Activated CD4-positive, alpha-beta T cell treated with anti-CD3 and anti-CD28 coated beads, Interleukin-2, amount 50 U/mL, for 48 hours (primary cell): ENCODE results near the gene TGM2.

Experiments
- DNase-seq, 2 experiments: peaks; one replicate each; pipeline ENCODE4 v3.0.0-alpha.2; 2020

TGM2 gene

GRCh38 chr20:38173237-38174156 lies 8.4 kb upstream of the TGM2 start:
- no peak for DNase-seq

- no peak for DNase-seq
These were observed 7.3 kb upstream of the TGM2 start for GRCh38 chr20:38172408-38172807.

DNA sequence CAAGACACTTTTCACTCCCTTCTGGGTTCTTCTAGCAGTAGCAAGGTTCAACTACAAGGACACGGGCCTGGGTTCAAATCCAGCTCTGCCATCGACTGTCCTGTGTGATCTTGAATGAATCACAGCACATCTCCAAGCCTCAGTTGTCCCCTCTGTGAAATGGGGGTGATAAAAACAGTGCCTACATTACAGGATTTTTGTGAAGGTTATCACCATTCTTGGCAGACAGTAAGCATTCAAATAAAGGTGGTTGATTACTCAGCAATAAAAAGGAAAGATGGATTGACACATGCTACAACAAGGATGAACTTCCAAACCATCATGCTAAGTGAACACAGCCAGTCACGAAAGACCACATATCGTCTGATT lies 6.6 kb upstream of the TGM2 start:
- no peak for DNase-seq

DNA sequence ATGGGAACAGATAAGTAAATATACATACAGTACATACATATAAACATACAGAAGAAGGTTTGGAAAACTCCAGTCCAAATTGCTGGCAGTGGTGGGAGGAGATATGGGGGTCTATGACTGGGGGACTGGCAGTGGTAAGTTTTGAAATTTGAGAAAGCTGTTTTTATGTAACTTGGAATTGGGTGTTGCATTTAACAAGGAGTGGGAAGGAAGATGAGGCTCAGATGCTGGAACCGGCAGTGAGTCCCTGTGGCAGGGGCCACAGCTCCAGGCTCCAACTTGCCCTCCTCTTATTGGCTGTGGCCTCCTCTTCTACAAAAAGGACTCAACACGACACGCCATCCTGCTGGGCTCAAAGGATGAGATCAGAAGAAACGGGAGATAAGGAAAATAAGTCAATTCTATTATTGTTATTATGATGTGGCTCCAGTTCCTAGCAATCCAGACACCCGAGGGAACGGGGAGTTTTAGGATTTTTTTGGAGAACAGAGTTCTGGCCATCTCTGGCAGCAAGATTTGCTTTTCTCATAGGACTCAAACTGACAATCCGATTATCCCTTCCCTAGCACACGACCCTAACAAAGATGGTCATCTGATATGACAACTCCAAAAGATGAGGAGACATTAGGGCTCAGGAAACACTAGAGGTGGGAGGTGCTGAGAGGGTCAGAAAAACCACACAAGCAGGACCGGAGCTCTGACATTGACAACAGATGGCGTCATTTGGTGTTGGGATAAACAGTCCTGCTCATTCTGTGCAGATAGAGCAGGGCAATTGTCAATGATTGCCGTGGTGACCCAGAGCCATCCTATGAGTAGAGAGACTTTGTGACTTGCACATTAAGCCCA lies 6.0 kb upstream of the TGM2 start:
- no peak for DNase-seq

DNA sequence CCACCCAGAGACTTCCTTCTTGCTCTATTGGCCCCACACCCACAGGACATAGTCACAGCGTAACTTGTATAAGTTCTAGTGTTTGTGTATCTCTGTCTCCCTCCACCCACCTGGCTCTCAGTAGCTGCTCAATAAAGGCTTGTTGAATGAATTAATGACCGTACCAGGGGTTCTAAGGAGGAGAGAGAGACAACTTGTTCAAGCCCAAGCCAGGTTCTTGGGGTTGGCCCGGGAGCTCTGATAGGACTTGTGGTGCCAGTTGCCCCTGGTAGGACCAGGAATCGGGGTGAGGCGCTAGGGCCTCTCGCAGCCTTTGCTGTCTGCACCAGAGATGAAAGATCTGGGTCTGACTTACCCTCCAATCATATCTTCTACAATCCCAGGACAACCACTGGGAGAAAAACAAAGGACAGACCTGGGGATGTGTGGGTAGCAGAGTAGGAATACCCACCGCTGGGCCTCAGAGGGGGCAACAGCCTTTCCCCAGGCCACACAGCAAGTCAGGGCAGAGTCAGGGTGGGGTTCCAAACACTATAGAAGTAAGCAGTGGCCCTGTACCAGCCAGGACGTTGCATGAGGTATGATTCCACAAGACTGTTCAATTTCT lies 5.3 kb upstream of the TGM2 start:
- DNase-seq, result no peak

GRCh38 chr20:38169636-38170193 lies 4.6 kb upstream of the TGM2 start:
- DNase-seq, result no peak

DNA sequence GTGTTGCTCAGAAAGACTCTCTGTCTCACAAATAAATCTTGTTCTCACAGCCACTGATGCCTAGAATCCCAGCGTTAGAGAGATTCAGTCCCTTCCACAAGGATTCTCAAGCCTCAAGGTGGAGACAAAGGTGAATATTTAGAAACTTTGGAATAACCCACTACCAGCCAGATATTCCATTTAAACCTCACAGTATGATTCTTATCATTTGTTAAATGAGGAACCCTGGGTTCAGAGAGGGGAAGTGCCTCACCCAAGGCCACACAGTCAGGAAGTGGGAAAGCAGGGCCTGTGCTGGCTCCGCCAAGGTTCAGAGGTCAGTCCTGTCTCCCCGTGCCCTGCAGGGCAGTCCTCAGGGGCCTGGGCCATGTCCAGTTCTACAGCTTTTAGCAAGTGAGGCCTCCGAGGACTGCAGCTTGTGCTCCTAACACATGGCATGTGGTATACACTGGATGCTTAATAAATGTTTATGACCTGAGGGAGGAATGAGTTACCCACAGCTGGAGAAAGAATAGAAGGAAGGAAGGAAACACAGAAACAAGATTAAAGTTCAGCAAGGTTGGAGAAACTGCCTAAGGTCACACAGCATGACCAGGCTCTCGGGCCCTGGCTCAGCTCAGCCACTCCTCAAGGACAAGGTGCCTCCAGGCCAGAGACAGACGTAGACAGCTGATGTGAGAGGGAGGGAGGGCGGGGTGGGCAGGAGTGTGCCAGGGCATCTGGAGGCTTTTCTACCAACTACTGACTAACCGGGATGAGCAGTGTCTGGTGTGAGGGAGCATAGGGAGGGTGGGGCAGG lies 3.9 kb upstream of the TGM2 start:
- no peak for DNase-seq

- no peak for DNase-seq
These were observed 3.0 kb upstream of the TGM2 start for GRCh38 chr20:38167851-38168760.

DNA sequence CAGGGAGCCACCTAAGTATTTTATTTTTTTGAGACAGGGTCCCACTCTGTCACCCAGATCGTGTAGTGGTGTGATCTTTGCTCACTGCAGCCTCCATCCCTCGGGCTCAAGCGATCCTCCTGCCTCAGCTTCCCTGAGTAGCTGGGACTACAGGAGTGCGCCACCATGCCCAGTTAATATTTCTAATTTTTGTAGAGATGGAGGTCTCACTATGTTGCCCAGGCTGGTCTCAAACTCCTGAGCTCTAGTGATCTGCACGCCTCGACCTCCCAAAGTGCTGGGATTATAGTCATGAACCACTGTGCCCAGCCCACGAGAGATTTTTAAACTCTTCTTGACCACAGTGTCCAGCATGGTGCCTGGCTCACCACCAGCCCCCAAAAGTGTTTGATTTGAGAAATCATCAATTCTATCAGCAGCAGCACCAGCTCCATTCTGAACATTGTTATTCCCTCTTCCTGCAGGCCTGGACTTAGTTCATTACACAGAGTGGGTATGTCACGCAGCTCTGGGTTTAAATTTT lies 2.3 kb upstream of the TGM2 start:
- no peak for DNase-seq

- no peak for DNase-seq
These were observed 1.7 kb upstream of the TGM2 start for GRCh38 chr20:38166703-38167233.

GRCh38 chr20:38165966-38166702 lies 1.1 kb upstream of the TGM2 start:
- no peak for DNase-seq

GRCh38 chr20:38164624-38165088 lies 414 bp downstream of the TGM2 start:
- DNase-seq, result no peak

DNA sequence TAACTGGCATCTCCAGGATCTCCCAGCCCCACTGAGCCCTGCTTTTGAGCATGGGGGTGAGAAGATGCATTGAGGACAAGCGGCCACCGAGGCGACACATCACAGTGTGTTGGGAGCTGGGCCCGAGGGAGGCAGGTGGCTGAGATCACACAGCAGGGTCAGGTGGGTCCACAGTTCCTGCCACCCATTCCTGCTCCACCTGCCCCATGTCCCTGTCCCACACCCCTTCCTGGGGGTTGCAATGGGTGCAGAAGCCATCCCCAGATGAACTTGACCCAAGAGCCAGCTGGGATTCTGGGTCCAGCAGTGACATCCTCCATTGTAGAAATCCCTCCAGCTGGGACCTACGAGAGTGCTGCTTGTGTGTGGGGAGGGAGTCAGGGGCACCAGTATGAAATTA lies 1.0 kb downstream of the TGM2 start:
- no peak for DNase-seq

- no peak for DNase-seq
These were observed 1.9 kb downstream of the TGM2 start for GRCh38 chr20:38162878-38163875.

- DNase-seq, result no peak
These were observed 2.9 kb downstream of the TGM2 start for GRCh38 chr20:38162149-38162548.

DNA sequence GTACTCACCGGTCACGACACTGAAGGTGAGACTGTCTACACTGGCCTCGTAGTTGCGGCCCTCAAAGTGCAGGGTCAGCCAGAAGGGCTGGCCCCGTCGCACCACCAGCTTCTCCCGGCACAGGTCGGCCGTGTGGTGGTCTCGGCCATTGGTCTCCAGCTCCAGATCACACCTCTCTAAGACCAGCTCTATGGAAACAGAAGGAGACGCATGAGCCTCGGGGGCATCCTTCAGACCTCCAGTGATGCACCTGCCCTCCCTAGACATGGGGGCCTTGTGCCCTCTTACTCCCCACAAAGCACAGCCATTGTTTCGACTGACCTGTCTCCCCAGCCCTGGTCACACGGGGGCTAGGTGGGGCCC lies 3.7 kb downstream of the TGM2 start:
- DNase-seq, result no peak

- DNase-seq, result no peak
These were observed 4.9 kb downstream of the TGM2 start for GRCh38 chr20:38159957-38160756.

- no peak for DNase-seq
These were observed 5.5 kb downstream of the TGM2 start for GRCh38 chr20:38159566-38159956.
